Panc1 (cell line): Measurements from ENCODE around the gene IL22RA1. TPM values are rescaled to one million over a fixed set of nuclear protein-coding genes. Genes with fewer than 3 reads are reported as not detected.

Source experiments
- ATAC-seq: fragments of 200-7000 bp; cut with Tn5 transposase; 2 replicates; pipeline ENCODE4 v1.9.1; 2020; ENCODE audit warnings: mild to moderate bottlenecking, moderate library complexity
- BruUV-seq: library from RNA; stranded (reverse); fragments of 400-500 nt; replicated peaks from 2 replicates; lab custom pipeline; 2021; lab: Mats Ljungman, UMichigan
- CTCF ChIA-PET: fragments of 300-600 bp; sonication (Branson Sonifier 250); formaldehyde crosslinking; loops from one replicate; lab custom pipeline; 2022; ENCODE audit warnings: antibody characterized with exemption; lab: Charles Lee
- POLR2A ChIA-PET: fragments of 300-600 bp; sonication (Branson Sonifier 250); formaldehyde crosslinking; loops from one replicate; lab custom pipeline; 2022; ENCODE audit warnings: antibody characterized with exemption; lab: Charles Lee
- DNase-seq: peaks from one replicate; pipeline ENCODE4 v3.0.0-alpha.2; 2010; ENCODE audit warnings: low read depth, low spot score
- H3K27ac ChIP-seq: 2 replicates; pipeline ENCODE4 v1.5.1; 2011; ENCODE audit warnings: mild to moderate bottlenecking, low read length, inconsistent platforms
- H3K27me3 ChIP-seq: fragments of 200-500 bp; sonication (Bioruptor generic); 2 replicates; pipeline ENCODE4 v1.6.0; 2014; ENCODE audit warnings: low read length, inconsistent platforms; ENCODE audit not compliant: control insufficient read depth, insufficient read depth
- H3K36me3 ChIP-seq: fragments of 200-500 bp; sonication (Bioruptor generic); 2 replicates; pipeline ENCODE4 v1.5.1; 2014; ENCODE audit warnings: inconsistent platforms, mild to moderate bottlenecking, low read length, moderate library complexity; ENCODE audit not compliant: control insufficient read depth, insufficient read depth
- H3K4me1 ChIP-seq: 2 replicates; pipeline ENCODE4 v1.5.1; 2011; ENCODE audit warnings: inconsistent platforms, mild to moderate bottlenecking, low read length, moderate library complexity; ENCODE audit not compliant: control insufficient read depth, insufficient read depth
- H3K4me3 ChIP-seq, 2 experiments: 2 replicates each; pipeline ENCODE4 v1.5.1; 2011 to 2012; ENCODE audit warnings: low read depth in 2 of 2, low read length in 2 of 2, mild to moderate bottlenecking in 2 of 2, inconsistent platforms in 1 of 2, moderate library complexity in 1 of 2
- H3K9me3 ChIP-seq: fragments of 200-500 bp; sonication (Bioruptor generic); 2 replicates; pipeline ENCODE4 v1.5.1; 2014; ENCODE audit warnings: low read depth, mild to moderate bottlenecking, inconsistent platforms, low read length, moderate library complexity; ENCODE audit not compliant: control insufficient read depth, insufficient read depth
- CTCF ChIP-seq: fragments of 450-650 bp; IDR thresholded peaks from 2 replicates; pipeline ENCODE4 v1.5.1; 2017; ENCODE audit warnings: mild to moderate bottlenecking
- POLR2AphosphoS5 ChIP-seq: IDR thresholded peaks from 2 replicates; pipeline ENCODE4 v1.6.1; 2012; ENCODE audit warnings: mild to moderate bottlenecking, low read depth, low read length, moderate library complexity
- REST ChIP-seq, 2 experiments: IDR thresholded peaks; 2 replicates each; pipeline ENCODE4 v1.6.1; 2011 to 2012; ENCODE audit warnings: low read depth in 2 of 2, control low read depth in 1 of 2, low read length in 1 of 2, mild to moderate bottlenecking in 1 of 2, moderate library complexity in 1 of 2; ENCODE audit not compliant: insufficient read depth in 1 of 2
- SIN3A ChIP-seq: IDR thresholded peaks from 2 replicates; pipeline ENCODE4 v1.6.1; 2012; ENCODE audit warnings: low read depth, mild to moderate bottlenecking, low read length, moderate library complexity, borderline replicate concordance; ENCODE audit not compliant: insufficient read depth
- TCF7L2 ChIP-seq: IDR thresholded peaks from 2 replicates; pipeline ENCODE4 v1.6.1; 2011; ENCODE audit warnings: mild to moderate bottlenecking, low read depth, low read length, inconsistent platforms
- in situ Hi-C: cut with HindIII; loops from 2 replicates; pipeline ENCODE4 v1.10.0; 2016; ENCODE audit warnings: low sequenced_read_pairs, low pct_unique_long_range_greater_than_20kb
- intact Hi-C: fragments of 100-400 bp; cut with micrococcal nuclease; formaldehyde crosslinking; loops from one replicate; pipeline ENCODE4 v1.10.0; 2022; ENCODE audit not compliant: unreplicated experiment
- total RNA-seq: library from RNA; stranded (reverse); gene quantifications from one replicate; pipeline ENCODE4 v1.2.1, GENCODE V29; 2021; ENCODE audit not compliant: unreplicated experiment

The IL22RA1 gene
- total RNA-seq, 1 experiment from 2014 or later = 1.1 TPM

GRCh38 chr1:24173638-24174575 lies 31.0 kb upstream of the IL22RA1 start:
- H3K27me3 ChIP-seq = no peaks in the 10 kb centered on the region
- H3K36me3 ChIP-seq = no peaks in the 10 kb centered on the region
- H3K4me1 ChIP-seq = no peaks in the 10 kb centered on the region
- no peak for TF ChIP-seq SIN3A
- no peak for TF ChIP-seq CTCF
- no peak for TF ChIP-seq TCF7L2
- TF ChIP-seq POLR2AphosphoS5 = no peak
- no peak for TF ChIP-seq REST (IDR thresholded peaks at IDR 0.05; ENCODE audit: insufficient read depth in 1 of 2, low read depth in 2 of 2, low read length in 1 of 2)
- no peaks in the 10 kb centered on the region for H3K9me3 ChIP-seq
- H3K27ac ChIP-seq = no peak overlapping the region
- in situ Hi-C loops = no loop called here
- CTCF ChIA-PET = no interaction called here
- no peak for ATAC-seq
- POLR2A ChIA-PET = interaction anchor here (0.5 kb wide), 1 partner anchor 504 kb away, joined by 7 read pairs; no protein-coding TSS in a partner anchor
- no peak overlapping the region for H3K4me3 ChIP-seq
- BruUV-seq = no TSS peak
- DNase-seq = no peak
- intact Hi-C loops = no loop called here

GRCh38 chr1:24172598-24172997 lies 29.7 kb upstream of the IL22RA1 start:
- no peak for ATAC-seq
- POLR2A ChIA-PET = interaction anchor here (0.6 kb wide), 1 partner anchor 572 kb away, joined by 4 read pairs; the partner anchor contains the start of gene CLIC4

More at GRCh38 chr1:24172598-24172997, 29.7 kb upstream of the IL22RA1 start:
- in situ Hi-C loops (no loop called here), intact Hi-C loops (no loop called here)
- no peak for TF ChIP-seq SIN3A
- no peak for TF ChIP-seq POLR2AphosphoS5
- no peak for TF ChIP-seq TCF7L2
- TF ChIP-seq CTCF = no peak
- no peak for TF ChIP-seq REST (IDR thresholded peaks at IDR 0.05; ENCODE audit: insufficient read depth in 1 of 2, low read depth in 2 of 2, low read length in 1 of 2)
- Histone ChIP-seq H3K36me3 (no peaks in the 10 kb centered on the region), H3K27me3 (no peaks in the 10 kb centered on the region), H3K9me3 (no peaks in the 10 kb centered on the region), H3K4me3 (no peak overlapping the region), H3K4me1 (no peaks in the 10 kb centered on the region), H3K27ac (no peak overlapping the region)
- CTCF ChIA-PET = no interaction called here
- no TSS peak for BruUV-seq
- DNase-seq = no peak
